Astrocyte of the spinal cord (primary cell): ENCODE measurements around the gene AGAP5.
"Not testable (repeated sequence)": the region's sequence is repeated elsewhere in the genome, so short reads cannot be mapped to it uniquely, and the experiment has no call there.

ENCODE experiments used
- DNase-seq: peaks from one replicate; pipeline ENCODE4 v3.0.0; 2011; ENCODE audit warnings: low read depth, low spot score
- H3K4me3 ChIP-seq: 2 replicates; pipeline ENCODE4 v1.5.1; 2011; ENCODE audit warnings: low read depth, mild to moderate bottlenecking, low read length, moderate library complexity
- in situ Hi-C: cut with HindIII; loops from 2 replicates; pipeline ENCODE4 v1.10.0; 2017; ENCODE audit warnings: low sequenced_read_pairs
- TF ChIP-seq, protein P1 (sequence below): IDR thresholded peaks from 2 replicates; pipeline ENCODE4 v1.5.1; 2012; ENCODE audit warnings: low read depth, mild to moderate bottlenecking, low read length, inconsistent platforms

The AGAP5 gene

DNA sequence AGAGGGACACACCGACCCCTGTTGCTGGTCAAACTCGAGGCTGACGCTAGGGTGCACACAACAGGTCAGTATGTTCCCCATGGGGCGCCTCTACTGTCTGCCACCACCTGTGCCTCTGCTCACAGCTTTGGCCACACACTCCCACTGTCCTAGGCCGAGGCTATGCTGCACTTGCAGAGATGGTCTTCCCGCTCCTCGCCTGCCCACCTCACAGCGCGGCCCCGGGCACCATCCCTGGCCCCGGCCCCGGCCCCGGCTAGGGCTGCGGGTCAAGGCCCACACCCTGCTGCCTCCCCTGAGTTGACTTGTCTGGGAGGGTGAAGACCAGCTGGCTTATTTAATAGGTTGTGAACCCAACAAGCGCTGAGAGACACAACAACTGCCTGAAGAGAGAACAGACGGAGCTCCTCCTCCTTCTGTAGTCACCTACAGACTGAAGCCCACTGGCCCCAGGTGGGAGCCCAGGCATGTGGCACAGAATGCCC, at the start of gene AGAP5:
Gene AGAP5 (minus strand): TSS at position 435 of the 485 bp plus-strand sequence. CDS start 354 bp downstream, at position 81.
- in situ Hi-C loops, DNase-seq, H3K4me3 ChIP-seq: not testable (repeated sequence)

DNA sequence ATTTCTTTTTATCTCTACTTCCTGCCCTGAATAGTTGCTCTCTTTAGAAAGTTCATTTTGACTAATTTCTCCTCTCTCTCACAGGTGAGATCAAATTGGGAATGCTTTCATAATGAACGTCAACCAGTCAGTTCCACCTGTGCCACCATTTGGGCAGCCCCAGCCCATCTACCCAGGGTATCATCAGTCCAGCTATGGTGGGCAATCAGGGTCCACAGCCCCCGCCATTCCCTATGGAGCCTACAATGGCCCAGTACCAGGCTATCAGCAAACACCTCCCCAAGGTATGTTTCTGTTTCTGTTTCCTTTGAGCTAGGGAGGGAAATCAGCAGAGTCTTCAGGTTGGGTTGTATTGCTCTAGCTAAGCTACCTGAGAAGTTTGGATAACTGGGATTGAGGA, 48.8 kb upstream of the AGAP5 start:
- in situ Hi-C loops = no loop called here
- no peak overlapping the region for H3K4me3 ChIP-seq
- no peak for DNase-seq
- TF ChIP-seq, protein P1, sequence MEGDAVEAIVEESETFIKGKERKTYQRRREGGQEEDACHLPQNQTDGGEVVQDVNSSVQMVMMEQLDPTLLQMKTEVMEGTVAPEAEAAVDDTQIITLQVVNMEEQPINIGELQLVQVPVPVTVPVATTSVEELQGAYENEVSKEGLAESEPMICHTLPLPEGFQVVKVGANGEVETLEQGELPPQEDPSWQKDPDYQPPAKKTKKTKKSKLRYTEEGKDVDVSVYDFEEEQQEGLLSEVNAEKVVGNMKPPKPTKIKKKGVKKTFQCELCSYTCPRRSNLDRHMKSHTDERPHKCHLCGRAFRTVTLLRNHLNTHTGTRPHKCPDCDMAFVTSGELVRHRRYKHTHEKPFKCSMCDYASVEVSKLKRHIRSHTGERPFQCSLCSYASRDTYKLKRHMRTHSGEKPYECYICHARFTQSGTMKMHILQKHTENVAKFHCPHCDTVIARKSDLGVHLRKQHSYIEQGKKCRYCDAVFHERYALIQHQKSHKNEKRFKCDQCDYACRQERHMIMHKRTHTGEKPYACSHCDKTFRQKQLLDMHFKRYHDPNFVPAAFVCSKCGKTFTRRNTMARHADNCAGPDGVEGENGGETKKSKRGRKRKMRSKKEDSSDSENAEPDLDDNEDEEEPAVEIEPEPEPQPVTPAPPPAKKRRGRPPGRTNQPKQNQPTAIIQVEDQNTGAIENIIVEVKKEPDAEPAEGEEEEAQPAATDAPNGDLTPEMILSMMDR = no peak

DNA sequence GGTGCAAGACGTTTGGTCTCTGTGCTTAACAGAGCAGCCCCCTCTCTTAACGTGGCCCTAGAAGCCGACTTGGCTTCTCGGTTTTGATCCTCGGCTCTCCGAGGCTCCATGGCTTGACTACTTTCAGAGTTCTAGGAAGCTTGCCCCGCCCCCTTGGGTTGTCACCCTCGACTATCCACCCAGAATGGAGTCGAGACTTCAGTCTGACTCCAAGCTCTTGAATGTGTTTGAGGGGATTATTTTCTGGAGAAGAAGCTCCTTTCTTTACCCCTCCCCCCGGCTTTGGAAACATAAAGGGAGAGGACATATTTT, 46.7 kb upstream of the AGAP5 start:
- in situ Hi-C loops = no loop called here
- H3K4me3 ChIP-seq = peak overlapping the region; percentile 77
- peak; percentile 71 for DNase-seq
- TF ChIP-seq, protein P1 = no peak

DNA sequence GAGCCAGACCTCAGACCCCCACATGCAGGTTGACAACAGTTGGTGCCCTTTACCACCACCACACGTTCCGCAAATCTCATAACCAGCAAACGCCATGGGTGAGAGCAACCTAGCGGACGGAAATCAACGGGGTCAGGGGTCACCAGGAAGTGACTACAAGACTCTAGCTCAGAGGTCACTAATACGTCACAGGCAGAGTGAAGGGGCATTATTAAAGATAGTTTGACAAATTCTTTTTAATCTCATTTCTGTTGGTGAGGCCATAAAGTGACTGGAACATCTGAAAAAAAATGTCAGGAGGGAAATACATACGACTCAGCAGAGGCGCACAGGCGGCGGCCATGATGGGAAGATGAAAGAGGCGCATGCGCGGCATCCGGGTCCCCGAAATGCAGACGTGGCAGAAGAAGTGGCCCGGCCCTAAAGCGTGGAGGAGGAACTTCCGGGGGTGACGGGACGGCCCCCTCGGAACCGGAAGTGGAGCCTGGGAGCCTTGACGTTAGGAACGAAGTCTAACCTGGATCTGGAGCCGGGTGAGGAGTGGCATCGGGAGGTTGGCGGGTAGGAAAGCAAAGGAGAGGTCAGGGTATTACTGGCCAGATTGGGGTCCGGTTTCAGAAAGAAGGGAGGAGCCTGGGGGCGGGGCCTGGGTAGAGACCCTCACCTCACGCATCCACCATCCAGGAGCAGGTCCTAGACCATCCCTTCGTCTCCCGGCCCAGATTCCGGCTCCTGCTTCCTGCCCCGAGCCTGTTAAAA, 46.2 kb upstream of the AGAP5 start, which contains the start of gene SEC24C:
Gene SEC24C (plus strand): TSS at position 468 of the 759 bp plus-strand sequence. CDS start 2,461 bp downstream, outside the sequence.
- TF ChIP-seq, protein P1 = no peak
- in situ Hi-C loops = no loop called here
- H3K4me3 ChIP-seq = peak within 1 kb of the TSS; percentile 77
- DNase-seq = peak; percentile 97

DNA sequence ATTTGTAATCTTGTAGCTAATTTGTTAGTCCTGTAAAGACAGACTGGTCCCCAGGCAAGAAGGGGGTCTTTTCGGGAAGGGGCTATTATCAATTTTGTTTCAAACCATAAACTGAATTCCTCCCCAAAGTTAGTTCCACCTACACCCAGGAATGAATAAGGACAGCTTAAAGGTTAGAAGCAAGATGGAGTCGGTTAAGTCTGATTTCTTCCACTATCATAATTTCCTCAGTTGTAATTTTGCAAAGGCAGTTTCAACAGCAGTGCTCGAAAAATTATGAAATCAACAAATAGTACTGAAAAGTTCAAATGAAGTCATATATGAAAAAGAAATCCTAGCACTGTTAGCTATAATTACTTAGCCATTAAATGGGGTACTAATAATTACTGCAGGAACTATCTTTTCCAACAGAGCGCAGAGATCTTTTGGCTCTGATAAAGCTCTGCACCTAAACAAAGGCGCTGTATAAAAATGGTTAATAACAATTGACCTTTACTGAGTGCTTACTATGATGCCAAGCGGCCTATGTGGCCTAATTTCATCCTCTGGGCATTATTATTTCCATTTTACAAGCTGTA, 45.5 kb upstream of the AGAP5 start:
- DNase-seq = no peak
- peak overlapping the region; percentile 77 for H3K4me3 ChIP-seq
- TF ChIP-seq, protein P1 = no peak
- in situ Hi-C loops = no loop called here

DNA sequence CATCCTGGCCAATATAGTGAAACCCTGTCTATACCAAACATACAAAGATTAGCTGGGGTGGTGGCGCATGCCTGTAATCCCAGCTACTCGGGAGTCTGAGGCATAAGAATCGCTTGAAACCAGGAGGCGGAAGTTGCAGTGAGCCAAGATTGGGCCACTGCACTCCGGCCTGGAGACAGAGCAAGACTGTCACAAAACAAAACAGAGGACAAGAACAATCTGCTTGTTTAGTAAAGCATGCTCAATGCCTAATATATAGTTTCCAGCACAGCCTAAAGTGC, 44.5 kb upstream of the AGAP5 start:
- in situ Hi-C loops = no loop called here
- no peak overlapping the region for H3K4me3 ChIP-seq
- no peak for DNase-seq
- TF ChIP-seq, protein P1 = no peak

DNA sequence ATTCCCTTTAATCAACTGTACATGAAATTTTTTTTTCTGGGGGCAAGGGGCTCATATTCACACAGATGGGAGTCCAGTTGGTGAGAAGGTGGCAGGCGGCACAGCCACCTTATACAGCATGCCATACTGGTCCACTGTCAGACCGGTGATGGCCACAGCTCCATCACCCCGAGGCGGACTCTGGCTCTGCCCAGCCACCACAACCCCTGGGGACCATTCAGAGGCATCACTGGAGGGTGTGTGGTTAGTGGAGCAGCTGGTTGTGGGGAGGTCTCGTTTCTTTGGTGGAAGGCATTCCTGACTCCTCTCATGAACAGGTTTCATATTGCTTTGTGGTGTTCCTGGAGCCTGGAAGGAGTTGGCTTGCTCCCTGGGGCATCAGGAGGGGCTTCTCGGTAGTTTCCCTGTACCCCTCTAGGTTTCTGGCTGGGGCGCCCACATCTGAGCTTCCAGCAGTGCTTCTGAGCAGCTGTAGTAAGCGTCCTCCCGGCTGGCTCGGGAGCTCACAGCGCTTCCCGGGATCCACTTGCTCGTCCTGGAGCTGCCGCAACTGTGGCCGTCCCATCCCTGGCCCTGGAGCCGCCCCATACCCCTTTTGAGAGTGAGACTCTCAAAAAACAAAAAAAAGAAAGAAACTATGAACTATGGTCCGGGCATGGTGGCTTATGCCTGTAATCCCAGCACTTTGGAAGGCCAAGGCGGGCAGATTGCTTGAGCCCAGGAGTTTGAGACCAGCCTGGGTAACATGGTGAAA, 42.8 kb upstream of the AGAP5 start:
- in situ Hi-C loops, H3K4me3 ChIP-seq, DNase-seq: not testable (repeated sequence)
